HT1080 (cell line): ENCODE measurements around the gene CFAP65. TPM values are rescaled to one million over a fixed set of nuclear protein-coding genes. Genes with fewer than 3 reads are reported as not detected.

Experiments used
- DNase-seq: peaks from one replicate; pipeline ENCODE4 v3.0.0-alpha.2; 2015; ENCODE audit warnings: low read depth
- total RNA-seq: library from RNA; depleted of rRNA; stranded (reverse); fragments of >200 nt; shearing (Covaris generic); gene quantifications from 2 replicates; pipeline ENCODE4 v1.2.3, GENCODE V29; 2014

The CFAP65 gene
- total RNA-seq, 1 experiment from 2014 or later = not detected

- peak; percentile 71 for DNase-seq
Measured at GRCh38 chr2:218979846-218980734, 61.2 kb downstream of the CFAP65 start.

GRCh38 chr2:218975060-218975777 is 66.1 kb downstream of the CFAP65 start:
- no peak for DNase-seq

- DNase-seq = no peak
Measured at GRCh38 chr2:218970894-218971293, 70.4 kb downstream of the CFAP65 start.

DNA sequence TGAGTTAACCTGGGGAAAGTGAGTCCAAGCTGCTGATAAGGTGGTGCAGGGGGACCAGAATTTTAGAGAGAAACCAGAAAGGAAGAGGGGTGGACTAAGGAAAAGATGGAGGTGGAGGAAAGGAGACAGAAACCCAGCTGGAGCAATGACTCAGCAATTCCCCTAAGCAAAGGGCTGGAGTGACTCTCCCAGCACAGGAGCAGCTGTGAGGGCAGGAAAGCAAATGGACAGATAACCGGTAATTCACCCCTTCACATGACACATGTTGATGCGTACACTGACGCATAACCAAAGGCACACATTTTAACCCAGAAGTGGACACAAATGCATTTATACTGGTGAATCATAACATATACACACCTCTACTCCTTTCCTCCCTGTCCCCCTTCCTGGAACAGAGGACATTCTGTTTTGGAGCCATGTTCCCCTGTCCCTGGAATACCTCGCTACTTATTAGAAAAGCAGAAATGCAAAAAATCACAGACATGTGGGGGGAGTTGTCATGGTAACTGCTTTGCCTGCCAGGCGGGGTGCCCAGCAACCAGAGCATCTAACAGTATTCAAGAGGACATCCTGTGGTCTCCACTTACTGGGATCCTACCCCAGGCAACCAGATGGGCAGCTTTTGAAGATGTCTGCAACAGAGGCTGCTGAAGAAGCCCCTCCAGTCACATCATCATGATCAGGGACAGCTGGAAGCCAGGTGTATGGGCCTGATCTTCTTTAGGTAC is 77.1 kb downstream of the CFAP65 start:
- DNase-seq = peak; percentile 90

- no peak for DNase-seq
Measured at GRCh38 chr2:218963601-218964000, 77.7 kb downstream of the CFAP65 start.

DNA sequence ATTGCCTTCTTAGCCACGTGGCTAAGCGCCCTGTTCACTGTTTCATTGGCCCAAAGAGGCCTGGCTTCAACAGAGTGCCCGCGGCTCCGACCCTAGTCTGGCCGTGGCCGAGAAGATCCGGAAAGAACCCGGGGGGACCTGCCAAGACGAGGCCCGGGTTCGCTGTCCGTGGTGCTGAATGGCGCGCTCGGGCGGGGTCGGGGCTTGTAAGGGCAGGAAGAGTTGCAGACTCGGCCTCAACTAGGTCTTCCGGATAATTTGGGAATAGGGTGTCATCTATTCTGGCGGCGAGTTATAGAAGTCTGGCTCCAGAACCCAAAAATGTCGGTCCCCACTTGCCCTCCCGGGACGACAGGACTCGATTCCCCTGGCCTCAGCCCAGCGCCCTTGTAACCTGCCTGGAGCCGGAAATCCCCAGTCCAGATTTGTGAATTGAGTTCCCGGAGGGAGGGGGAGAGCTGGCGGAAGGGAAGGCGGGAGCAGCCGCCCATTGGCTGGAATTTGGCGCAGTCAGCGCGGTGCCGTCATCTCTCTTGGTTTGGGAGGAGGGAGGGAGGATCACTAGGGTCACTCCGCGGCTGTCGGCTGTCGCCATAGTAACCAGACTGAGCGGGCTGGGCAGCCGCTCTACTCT is 78.3 kb downstream of the CFAP65 start:
- peak; percentile 64 for DNase-seq

- DNase-seq = no peak
Measured at GRCh38 chr2:218961651-218962570, 79.4 kb downstream of the CFAP65 start.

- DNase-seq = no peak
Measured at GRCh38 chr2:218961229-218961628, 80.1 kb downstream of the CFAP65 start.

DNA sequence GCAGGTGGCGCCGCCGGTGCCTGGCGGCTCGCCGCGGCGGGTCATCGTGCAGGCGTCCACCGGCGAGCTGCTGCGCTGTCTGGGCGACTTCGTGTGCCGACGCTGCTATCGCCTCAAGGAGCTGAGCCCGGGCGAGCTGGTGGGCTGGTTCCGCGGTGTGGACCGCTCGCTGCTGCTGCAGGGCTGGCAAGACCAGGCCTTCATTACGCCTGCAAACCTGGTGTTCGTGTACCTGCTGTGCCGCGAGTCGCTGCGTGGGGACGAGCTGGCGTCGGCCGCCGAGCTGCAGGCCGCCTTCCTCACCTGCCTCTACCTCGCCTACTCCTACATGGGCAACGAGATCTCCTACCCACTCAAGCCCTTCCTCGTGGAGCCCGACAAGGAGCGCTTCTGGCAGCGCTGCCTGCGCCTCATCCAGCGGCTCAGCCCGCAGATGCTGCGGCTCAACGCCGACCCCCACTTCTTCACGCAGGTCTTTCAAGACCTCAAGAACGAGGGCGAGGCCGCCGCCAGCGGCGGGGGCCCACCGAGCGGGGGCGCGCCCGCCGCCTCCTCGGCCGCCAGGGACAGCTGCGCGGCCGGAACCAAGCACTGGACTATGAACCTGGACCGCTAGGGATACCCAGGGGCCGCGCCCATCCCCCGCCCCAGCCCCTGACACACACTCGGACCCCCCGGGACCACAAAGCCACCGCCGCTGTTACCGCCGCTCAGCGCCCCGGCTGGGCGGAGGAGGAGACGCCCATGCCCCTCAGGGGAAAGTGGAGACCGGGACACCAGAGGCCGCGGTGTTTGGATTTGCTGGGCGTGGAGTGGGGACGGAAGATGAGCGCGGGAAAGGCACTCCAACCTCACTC is 80.8 kb downstream of the CFAP65 start:
- no peak for DNase-seq

GRCh38 chr2:218959761-218960308 is 81.5 kb downstream of the CFAP65 start:
- DNase-seq = no peak

GRCh38 chr2:218959141-218959731 is 82.1 kb downstream of the CFAP65 start, which contains the start of gene CDK5R2:
Gene CDK5R2 (plus strand): TSS chr2:218959666. CDS start chr2:218959821, 155 bp downstream.
- DNase-seq = peak; percentile 34

GRCh38 chr2:218958276-218958675 is 83.0 kb downstream of the CFAP65 start:
- no peak for DNase-seq

- DNase-seq = no peak
Measured at GRCh38 chr2:218957671-218958070, 83.6 kb downstream of the CFAP65 start.

- no peak for DNase-seq
Measured at GRCh38 chr2:218956039-218956438, 85.3 kb downstream of the CFAP65 start.

- DNase-seq = no peak
Measured at GRCh38 chr2:218954541-218955300, 86.6 kb downstream of the CFAP65 start.

GRCh38 chr2:218953366-218953954 is 87.9 kb downstream of the CFAP65 start:
- DNase-seq = no peak
